Stomach (tissue), 9 donors: Measurements from ENCODE around the gene ERVW-1. TPM values are rescaled to one million over a fixed set of nuclear protein-coding genes. Genes with fewer than 3 reads are reported as not detected.

Source experiments
- DNase-seq, 2 donors: peaks; one replicate each; pipeline versions ENCODE4 v3.0.0 to v3.0.0-alpha.2; 2013 to 2019
- H3K27ac ChIP-seq, 5 donors: fragments of 200-600 bp in 4 of 5; sonication (generic) in 4 of 5; one replicate each; pipeline ENCODE4 v1.5.1; 2013 to 2019; ENCODE audit warnings: mild to moderate bottlenecking in 1 of 5, moderate library complexity in 1 of 5
- H3K27me3 ChIP-seq, 3 donors: fragments of 200-600 bp; sonication (generic); one replicate each; pipeline ENCODE4 v1.5.1; 2017 to 2019; ENCODE audit warnings: mixed run types in 1 of 3
- H3K36me3 ChIP-seq, 4 donors: fragments of 200-600 bp; sonication (generic); 1 replicate in 3 of 4; 2 replicates in 1 of 4; pipeline ENCODE4 v1.5.1; 2016 to 2019
- H3K4me1 ChIP-seq, 4 donors: fragments of 200-600 bp; sonication (generic); one replicate each; pipeline ENCODE4 v1.5.1; 2016 to 2019
- H3K4me3 ChIP-seq, 4 donors: fragments of 200-600 bp; sonication (generic) in 3 of 4; one replicate each; pipeline ENCODE4 v1.5.1; 2016 to 2019; ENCODE audit warnings: mild to moderate bottlenecking in 1 of 4
- H3K9me3 ChIP-seq, 4 donors: fragments of 200-600 bp; sonication (generic); one replicate each; pipeline ENCODE4 v1.5.1; 2016 to 2019
- CTCF ChIP-seq, 7 experiments: fragments of 450-650 bp in 4 of 7; fragments of 200-600 bp in 3 of 7; sonication (generic) in 3 of 7; IDR thresholded peaks; one replicate each; pipeline ENCODE4 v1.5.1; 2016 to 2019; ENCODE audit warnings: antibody characterized with exemption in 7 of 7, control low read depth in 2 of 7, mild to moderate bottlenecking in 1 of 7
- EP300 ChIP-seq: sonication (generic); formaldehyde crosslinking; IDR thresholded peaks from one replicate; pipeline ENCODE4 v1.6.1; 2017; ENCODE audit warnings: antibody characterized with exemption
- POLR2A ChIP-seq, 4 donors: fragments of 450-650 bp; IDR thresholded peaks; one replicate each; pipeline ENCODE4 v1.6.1; 2016; ENCODE audit warnings: antibody characterized with exemption in 4 of 4, control low read depth in 2 of 4, mild to moderate bottlenecking in 1 of 4, moderate library complexity in 1 of 4
- POLR2AphosphoS5 ChIP-seq, 3 donors: sonication (generic); formaldehyde crosslinking; IDR thresholded peaks; one replicate each; pipeline ENCODE4 v1.6.1; 2016; ENCODE audit warnings: antibody characterized with exemption in 3 of 3
- WGBS, 5 donors: extraction: QIAGEN DNeasy Blood & Tissue Kit in 3 of 5; methylation state at CpG; one replicate each; pipeline versions ENCODE4 v1.1.5 to v1.1.7; 2013 to 2018; 5-methylcytosine and 5-hydroxymethylcytosine counted together
- intact Hi-C: fragments of 100-400 bp; cut with DNase I; formaldehyde crosslinking; loops from one replicate; pipeline ENCODE4 v1.15.1; 2023; ENCODE audit warnings: low total_unique reads
- polyA plus RNA-seq, 3 donors: library from polyadenylated mRNA; stranded (reverse); fragments of 200-250 nt; gene quantifications; one replicate each; pipeline ENCODE4 v1.2.3, GENCODE V29; 2013
- total RNA-seq, 5 donors: library from RNA; depleted of rRNA; stranded (reverse); fragments of >200 nt; gene quantifications; one replicate each; pipeline versions ENCODE4 v1.1.0 to v1.2.3, GENCODE V29; 2014 to 2016
- donor health status: healthy with polysubstance abuse.
- donor health status: Bipolar disorder and iron deficiency.
- donor health status: healthy.

Gene ERVW-1
- total and polyA plus RNA-seq, 8 donors = 0.18 TPM; not detected in 7

GRCh38 chr7:92437956-92438491 is 39.7 kb downstream of the ERVW-1 start:
- no peaks in the 10 kb centered on the region for H3K36me3 ChIP-seq
- no peaks in the 10 kb centered on the region for H3K9me3 ChIP-seq
- no peaks in the 10 kb centered on the region for H3K27me3 ChIP-seq
- H3K4me3 ChIP-seq = no peak overlapping the region
- 75 to 82% (median 80%) methylated on average over 6 of the region's 6 CpGs for WGBS, 5 donors
- TF ChIP-seq EP300 = no peak
- no peak for TF ChIP-seq POLR2A (IDR thresholded peaks at IDR 0.05)
- intact Hi-C loops = no loop called here
- no peak overlapping the region for H3K27ac ChIP-seq
- DNase-seq = no peak
- H3K4me1 ChIP-seq = no peaks in the 10 kb centered on the region

- Histone ChIP-seq H3K27me3 (no peaks in the 10 kb centered on the region), H3K9me3 (no peaks in the 10 kb centered on the region), H3K36me3 (no peaks in the 10 kb centered on the region), H3K27ac (no peak overlapping the region), H3K4me1 (no peaks in the 10 kb centered on the region), H3K4me3 (no peak overlapping the region)
- TF ChIP-seq CTCF (IDR thresholded peaks at IDR 0.05) = no peak
- no peak for TF ChIP-seq POLR2A (IDR thresholded peaks at IDR 0.05)
- no peak for TF ChIP-seq EP300
- WGBS, 5 donors = 65 to 76% (median 70%) methylated on average over 7 of the region's 7 CpGs
- no peak for DNase-seq
- intact Hi-C loops = no loop called here
These were observed 40.9 kb downstream of the ERVW-1 start for GRCh38 chr7:92436612-92437445.

- Histone ChIP-seq H3K4me1 (no peaks in the 10 kb centered on the region), H3K4me3 (no peak overlapping the region), H3K27ac (no peak overlapping the region), H3K36me3 (no peaks in the 10 kb centered on the region), H3K9me3 (no peaks in the 10 kb centered on the region), H3K27me3 (no peaks in the 10 kb centered on the region)
- TF ChIP-seq POLR2AphosphoS5 (IDR thresholded peaks at IDR 0.05) (no peak), POLR2A (IDR thresholded peaks at IDR 0.05) (no peak), EP300 (no peak), CTCF (IDR thresholded peaks at IDR 0.05) (no peak)
- intact Hi-C loops = no loop called here
- no peak for DNase-seq
- WGBS, 5 donors = 79 to 98% (median 94%) methylated on average over 2 of the region's 2 CpGs
These were observed 42.2 kb downstream of the ERVW-1 start for GRCh38 chr7:92435542-92435941.

GRCh38 chr7:92433019-92433418 is 44.7 kb downstream of the ERVW-1 start:
- DNase-seq = no peak
- Histone ChIP-seq H3K4me3 (no peak overlapping the region), H3K27ac (no peak overlapping the region), H3K9me3 (no peaks in the 10 kb centered on the region), H3K4me1 (no peaks in the 10 kb centered on the region), H3K36me3 (no peaks in the 10 kb centered on the region), H3K27me3 (no peaks in the 10 kb centered on the region)
- 93 to 96% (median 94%) methylated on average over 8 of the region's 8 CpGs for WGBS, 5 donors
- TF ChIP-seq POLR2AphosphoS5 (IDR thresholded peaks at IDR 0.05) = no peak
- intact Hi-C loops = no loop called here

GRCh38 chr7:92432299-92432946 is 45.3 kb downstream of the ERVW-1 start:
- Histone ChIP-seq H3K4me3 (no peak overlapping the region), H3K27ac (no peak overlapping the region), H3K36me3 (no peaks in the 10 kb centered on the region), H3K4me1 (no peaks in the 10 kb centered on the region), H3K27me3 (no peaks in the 10 kb centered on the region), H3K9me3 (no peaks in the 10 kb centered on the region)
- 85 to 95% (median 92%) methylated on average over 3 of the region's 3 CpGs for WGBS, 5 donors
- no peak for DNase-seq
- intact Hi-C loops = no loop called here
- TF ChIP-seq POLR2AphosphoS5 (IDR thresholded peaks at IDR 0.05) (no peak), POLR2A (IDR thresholded peaks at IDR 0.05) (no peak), CTCF (IDR thresholded peaks at IDR 0.05) (no peak), EP300 (no peak)
